GM18519 (cell line): ENCODE results near the gene KCNN3.

Experiments used
- ATAC-seq: cut with Tn5 transposase; IDR thresholded peaks from one replicate; pipeline ENCODE4 v1.9.1; 2021; ENCODE audit warnings: mild to moderate bottlenecking, moderate library complexity; ENCODE audit not compliant: unreplicated experiment, low FRiP score

The KCNN3 gene

GRCh38 chr1:154777781-154778180, 92.3 kb downstream of the KCNN3 start:
- no peak for ATAC-seq

- ATAC-seq, result no peak
Observed at GRCh38 chr1:154777154-154777553, 92.9 kb downstream of the KCNN3 start.

GRCh38 chr1:154775621-154776605, 94.2 kb downstream of the KCNN3 start:
- no peak for ATAC-seq

GRCh38 chr1:154774175-154774855, 95.8 kb downstream of the KCNN3 start:
- no peak for ATAC-seq

GRCh38 chr1:154773551-154773950, 96.5 kb downstream of the KCNN3 start:
- ATAC-seq, result no peak

GRCh38 chr1:154772606-154773506, 97.2 kb downstream of the KCNN3 start:
- no peak for ATAC-seq

- ATAC-seq, result no peak
Observed at GRCh38 chr1:154772056-154772455, 98.0 kb downstream of the KCNN3 start.

- ATAC-seq, result no peak
Observed at GRCh38 chr1:154770897-154771594, 99.0 kb downstream of the KCNN3 start.

- no peak for ATAC-seq
Observed at GRCh38 chr1:154769193-154769895, 100.7 kb downstream of the KCNN3 start.

GRCh38 chr1:154768456-154769125, 101.5 kb downstream of the KCNN3 start:
- no peak for ATAC-seq

- no peak for ATAC-seq
Observed at GRCh38 chr1:154767315-154768240, 102.5 kb downstream of the KCNN3 start.

- ATAC-seq, result no peak
Observed at GRCh38 chr1:154765970-154766369, 104.1 kb downstream of the KCNN3 start.

GRCh38 chr1:154764773-154765172, 105.3 kb downstream of the KCNN3 start:
- no peak for ATAC-seq

GRCh38 chr1:154764181-154764580, 105.9 kb downstream of the KCNN3 start:
- no peak for ATAC-seq

- no peak for ATAC-seq
Observed at GRCh38 chr1:154760469-154760933, 109.6 kb downstream of the KCNN3 start.

GRCh38 chr1:154759793-154760192, 110.3 kb downstream of the KCNN3 start:
- no peak for ATAC-seq

- no peak for ATAC-seq
Observed at GRCh38 chr1:154759196-154759595, 110.9 kb downstream of the KCNN3 start.

GRCh38 chr1:154758346-154758745, 111.7 kb downstream of the KCNN3 start:
- no peak for ATAC-seq
